Fibroblast of skin of abdomen (primary cell): ENCODE results near the gene RPUSD1.

Experiments
- DNase-seq: peaks from one replicate; pipeline ENCODE4 v3.0.0-alpha.2; 2013

RPUSD1 gene

DNA sequence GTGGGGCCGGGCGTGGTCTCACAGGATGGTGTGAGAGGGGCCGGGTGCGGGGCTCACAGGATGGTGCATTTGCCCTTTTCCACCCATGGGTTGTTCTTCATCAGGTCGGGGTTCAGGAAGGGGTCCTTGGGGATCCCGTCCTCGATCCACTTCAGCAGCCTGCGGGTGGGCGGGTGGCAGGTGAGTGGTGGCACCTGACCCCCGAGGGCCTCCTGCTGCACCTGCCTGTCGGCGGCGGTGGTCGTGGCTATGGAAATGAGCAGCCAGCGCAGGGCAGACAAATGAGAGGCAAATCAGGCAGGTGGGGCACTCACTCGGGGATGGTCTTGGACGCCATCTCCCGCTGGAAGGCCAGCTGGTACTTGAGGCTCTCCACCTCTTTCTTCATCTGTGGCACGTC, 10.5 kb upstream of the RPUSD1 start:
- DNase-seq, result no peak

DNA sequence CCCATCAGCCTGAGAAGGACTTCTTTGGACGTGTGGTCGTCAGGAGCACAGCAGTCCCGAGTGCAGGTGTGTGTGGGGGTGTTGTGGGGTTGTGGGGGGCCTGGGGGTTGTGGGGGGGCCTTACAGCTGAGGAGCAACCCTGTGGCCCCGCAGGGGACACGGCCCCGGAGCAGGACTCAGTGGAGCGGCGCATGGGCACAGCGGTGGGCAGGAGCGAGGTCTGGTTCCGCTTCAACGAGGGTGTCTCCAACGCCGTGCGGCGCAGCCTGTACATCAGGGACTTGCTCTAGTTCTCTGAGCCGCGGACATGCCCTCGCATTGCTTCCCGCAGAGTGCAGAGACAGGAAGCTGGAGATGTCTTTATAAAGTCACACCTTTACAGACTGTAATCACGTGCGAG, 9.5 kb upstream of the RPUSD1 start:
- no peak for DNase-seq

DNA sequence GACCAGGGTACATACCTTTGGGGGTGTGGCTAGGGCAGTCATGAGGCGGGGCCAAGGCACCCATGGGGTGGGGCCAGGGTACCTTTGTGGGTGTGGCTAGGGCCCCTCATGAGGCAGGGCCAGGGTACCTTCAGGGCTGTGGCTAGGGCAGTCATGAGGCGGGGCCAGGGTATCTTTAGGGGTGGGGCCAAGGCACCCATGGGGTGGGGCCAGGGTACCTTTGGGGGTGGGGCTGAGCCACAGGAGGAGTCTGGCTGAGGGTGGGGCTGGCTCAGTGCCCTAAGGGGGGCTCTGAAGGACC, 8.9 kb upstream of the RPUSD1 start:
- no peak for DNase-seq

DNA sequence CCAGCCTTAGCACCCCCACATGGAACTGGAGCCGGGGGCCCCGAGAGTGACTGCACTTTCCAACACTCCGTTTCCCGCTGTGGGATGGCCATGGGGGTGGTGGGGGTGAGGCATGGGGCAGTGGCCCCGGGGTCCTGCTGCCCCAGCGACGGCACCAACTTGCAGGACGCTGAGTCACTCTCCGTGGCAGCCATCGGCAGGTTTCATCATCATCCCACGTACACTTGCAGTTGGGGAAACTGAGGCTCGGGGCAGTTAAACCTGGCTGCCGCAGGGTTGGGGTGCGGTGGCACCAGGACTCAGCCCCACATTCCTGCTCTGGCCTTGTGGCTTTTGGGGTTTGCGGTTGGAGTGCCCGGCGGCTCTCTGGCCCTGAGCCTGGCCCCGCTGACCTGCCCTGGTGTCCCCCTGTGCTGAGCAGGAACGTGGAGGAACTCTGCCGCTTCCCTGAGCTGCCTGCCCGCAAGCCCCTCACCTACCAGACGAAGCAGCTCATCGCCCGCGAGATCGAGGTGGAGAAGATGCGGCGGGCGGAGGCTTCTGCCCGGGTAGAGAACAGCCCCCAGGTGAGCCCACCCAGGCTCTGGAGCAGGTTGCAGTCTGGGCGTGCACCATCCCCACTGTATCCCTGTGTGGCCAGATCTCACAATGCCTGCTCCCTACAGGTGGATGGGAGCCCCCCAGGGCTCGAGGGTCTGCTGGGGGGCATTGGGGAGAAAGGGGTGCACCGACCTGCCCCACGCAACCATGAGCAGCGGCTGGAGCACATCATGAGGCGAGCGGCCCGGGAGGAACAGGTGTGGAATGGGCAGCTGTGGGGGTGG, 8.3 kb upstream of the RPUSD1 start:
- DNase-seq, result no peak

DNA sequence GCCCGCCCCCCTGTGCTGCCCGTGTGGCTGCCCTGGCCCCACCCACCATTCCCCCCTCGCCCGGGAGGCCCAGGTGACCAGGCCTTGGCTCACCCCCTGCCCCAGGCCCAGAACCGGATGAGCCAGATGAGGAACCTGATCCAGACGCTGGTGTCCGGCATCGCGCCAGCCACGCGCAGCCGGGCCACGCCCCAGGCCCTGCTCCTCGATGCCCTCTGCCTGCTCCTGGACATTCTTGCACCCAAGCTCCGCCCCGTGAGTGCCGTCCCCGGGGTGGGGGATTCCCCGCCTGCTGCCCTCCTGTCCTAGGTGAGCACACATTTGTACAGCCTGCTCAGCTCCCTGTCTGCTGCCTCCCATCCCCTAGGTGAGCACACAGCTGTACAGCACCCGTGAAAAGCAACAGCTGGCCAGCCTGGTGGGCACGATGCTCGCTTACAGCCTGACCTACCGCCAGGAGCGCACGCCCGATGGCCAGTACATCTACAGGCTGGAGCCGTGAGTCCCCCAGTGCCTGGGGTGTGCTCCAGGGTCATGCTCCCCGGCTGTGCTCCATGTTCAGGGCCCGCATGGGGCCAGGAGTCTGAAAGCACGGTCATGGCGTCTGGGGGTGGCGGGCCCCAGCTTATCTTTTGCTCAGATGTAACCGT, 7.5 kb upstream of the RPUSD1 start:
- DNase-seq, result no peak

DNA sequence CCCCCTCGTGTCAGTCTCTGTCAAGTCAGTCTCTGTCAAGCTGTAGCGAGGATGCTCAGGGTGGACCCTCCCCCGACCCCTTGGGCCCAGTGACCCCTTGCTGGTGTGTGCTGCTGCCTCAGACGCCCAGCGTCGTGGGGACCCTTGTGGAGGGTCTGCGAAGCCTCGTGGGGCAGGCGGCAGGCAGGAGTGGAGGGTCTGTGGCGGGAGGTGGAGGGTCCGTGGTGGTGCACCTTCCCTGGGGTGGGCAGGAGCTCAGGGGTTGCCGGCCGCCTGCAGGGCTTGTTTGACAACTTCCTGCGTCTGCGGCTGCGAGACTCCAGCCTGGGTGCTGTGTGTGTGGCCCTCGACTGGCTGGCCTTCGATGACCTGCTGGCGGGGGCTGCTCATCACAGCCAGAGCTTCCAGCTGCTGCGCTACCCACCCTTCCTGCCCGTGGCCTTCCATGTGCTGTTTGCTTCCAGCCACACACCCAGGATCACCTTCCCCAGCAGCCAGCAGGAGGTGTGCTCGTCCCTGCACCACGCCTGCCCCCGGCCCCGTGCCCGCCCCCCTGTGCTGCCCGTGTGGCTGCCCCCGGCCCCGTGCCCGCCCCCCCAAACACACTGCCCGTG, 6.8 kb upstream of the RPUSD1 start:
- no peak for DNase-seq

DNA sequence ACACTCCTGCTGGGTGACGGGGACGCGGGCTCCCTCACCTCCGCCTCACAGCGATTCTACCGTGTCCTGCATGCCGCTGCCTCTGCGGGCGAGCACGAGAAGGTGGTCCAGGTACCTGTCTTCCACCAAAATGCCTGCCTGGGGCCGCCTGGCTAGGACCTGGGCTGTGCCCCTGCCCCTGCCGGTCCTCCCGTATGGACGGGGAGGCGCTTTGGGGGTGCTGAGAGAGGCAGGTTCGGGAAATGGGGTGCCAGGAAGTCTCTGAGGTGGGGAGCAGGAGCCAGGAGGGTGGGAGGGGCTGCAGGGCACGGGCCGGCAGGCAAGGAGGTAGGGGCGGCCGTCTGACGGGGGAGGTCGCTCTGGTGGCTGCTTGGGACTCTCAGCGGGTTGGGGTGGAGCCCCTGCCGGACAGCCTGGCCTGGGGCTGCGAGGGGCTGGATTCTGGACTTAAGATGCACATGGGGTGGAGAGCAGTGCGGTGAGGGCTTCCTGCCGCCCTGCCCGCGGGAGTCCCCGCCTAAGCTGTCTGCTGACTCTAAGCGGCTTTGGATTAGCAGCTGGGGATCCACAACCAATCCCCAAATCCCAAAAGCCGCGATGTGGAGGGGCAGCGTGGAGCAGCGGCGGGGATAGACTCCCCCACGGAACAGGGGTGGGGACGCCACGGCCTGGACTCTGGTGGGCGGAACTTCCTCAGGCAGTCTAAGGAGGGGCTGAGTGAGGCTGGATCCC, 6.1 kb upstream of the RPUSD1 start:
- DNase-seq, result no peak

- DNase-seq, result no peak
These were observed 5.2 kb upstream of the RPUSD1 start for GRCh38 chr16:793414-793813.

GRCh38 chr16:792221-792995, 4.2 kb upstream of the RPUSD1 start:
- DNase-seq, result no peak

GRCh38 chr16:791131-791530, 3.0 kb upstream of the RPUSD1 start:
- DNase-seq, result no peak

DNA sequence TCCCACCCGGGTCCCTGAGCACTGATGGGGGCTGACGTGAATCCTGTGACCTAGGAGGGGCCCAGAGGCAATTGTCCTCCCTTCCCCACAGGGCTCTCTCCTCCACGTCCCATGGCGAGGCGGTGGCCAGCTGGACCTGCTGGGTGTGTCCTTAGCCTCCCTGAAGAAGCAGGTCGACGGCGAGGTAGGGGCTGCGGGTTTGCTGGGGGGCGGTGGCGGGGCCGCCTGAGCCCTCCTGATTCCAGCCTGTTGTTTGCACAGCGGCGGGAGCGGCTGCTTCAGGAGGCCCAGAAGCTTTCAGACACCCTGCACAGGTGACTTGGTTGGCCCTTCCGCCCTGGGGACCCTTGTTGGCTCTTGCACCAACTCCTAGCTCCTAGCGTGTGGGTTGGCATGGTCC, 1.9 kb upstream of the RPUSD1 start:
- DNase-seq, result no peak

- no peak for DNase-seq
These were observed 1.1 kb upstream of the RPUSD1 start for GRCh38 chr16:789191-789850.

DNA sequence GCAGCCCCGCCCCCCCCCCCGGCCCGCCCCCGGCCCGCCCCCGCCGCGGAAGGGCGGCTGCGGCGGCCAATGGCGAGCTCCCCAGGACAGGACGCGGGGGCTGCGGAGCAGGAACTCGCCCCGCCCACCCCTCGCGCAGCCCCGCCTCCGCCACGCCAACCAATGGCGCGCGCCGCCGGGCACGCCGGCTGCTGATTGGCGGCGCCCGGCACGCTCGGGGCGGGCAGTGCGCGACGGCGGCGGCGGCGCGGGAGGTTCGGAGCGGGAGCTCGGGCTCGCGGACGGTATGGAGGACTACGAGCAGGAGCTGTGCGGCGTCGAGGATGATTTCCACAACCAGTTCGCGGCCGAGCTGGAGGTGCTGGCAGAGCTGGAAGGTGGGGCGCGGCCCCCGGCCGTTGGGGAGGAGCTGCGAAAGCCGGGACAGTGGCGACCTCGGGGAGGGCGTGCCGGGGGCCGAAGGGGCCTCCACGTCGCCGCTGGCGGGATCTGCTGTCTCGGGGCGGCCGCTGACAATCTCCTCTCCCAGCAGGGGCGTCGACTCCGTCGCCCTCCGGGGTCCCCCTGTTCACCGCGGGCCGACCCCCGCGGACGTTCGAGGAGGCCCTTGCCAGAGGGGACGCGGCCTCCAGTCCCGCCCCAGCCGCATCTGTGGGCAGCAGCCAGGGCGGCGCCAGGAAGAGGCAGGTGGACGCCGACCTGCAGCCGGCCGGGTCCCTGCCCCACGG, 382 bp upstream of the RPUSD1 start, which contains the start of gene CHTF18:
Gene CHTF18, plus strand, starts transcription at position 222 of the 728 bp plus-strand sequence. Its CDS starts 65 bp downstream, at position 287.
- DNase-seq, result peak; percentile 92

- no peak for DNase-seq
These were observed 737 bp downstream of the RPUSD1 start for GRCh38 chr16:787321-787966.

DNA sequence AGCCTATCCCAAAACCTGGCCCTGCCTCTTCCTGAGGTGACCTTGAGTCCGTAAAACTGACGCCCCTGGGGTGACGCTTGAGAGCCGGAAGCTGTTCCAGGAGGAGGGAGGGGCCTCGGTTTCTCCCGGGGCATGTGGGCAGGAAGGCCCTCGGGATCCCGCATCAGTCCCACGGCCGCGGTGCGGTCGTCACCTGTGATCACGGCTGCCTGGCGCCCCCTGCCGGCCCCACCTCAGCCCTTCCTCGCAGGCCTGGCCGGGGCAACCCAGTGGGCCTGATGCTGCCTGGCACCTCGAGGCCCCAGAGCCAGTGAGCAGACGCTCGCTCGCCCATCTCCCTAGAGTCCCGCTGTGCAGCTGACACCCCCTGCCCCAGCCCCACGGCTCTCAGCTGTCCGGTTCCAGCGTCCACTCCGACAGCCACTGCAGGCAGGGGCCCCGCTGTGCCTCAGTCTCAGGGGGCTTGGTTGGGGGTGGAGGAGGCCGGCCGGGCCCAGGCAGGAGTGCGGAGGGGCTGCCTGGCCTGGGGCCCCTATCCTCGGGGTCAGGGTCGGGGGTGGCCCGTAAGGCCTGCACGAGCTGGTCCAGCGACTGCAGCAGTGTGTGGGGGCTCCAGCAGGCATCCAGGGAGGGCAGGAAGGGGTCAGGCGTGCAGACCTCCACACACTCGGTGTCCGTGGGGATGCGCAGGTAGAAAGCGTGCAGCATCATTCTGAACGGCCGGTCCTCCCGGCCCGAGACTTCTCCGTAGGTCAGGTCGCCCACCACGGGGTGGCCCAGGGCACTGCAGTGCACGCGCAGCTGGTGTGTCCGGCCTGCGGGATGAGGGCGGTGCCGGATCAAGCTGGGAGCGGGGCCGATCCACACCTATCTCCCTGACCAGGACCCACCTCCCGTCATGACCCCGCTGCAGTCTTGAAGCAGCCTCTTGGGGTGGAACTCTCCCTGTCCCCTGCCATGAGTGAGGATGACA, 2.3 kb downstream of the RPUSD1 start:
- DNase-seq, result peak; percentile 23

GRCh38 chr16:784431-784830, 3.8 kb downstream of the RPUSD1 start:
- no peak for DNase-seq

GRCh38 chr16:783404-784161, 4.6 kb downstream of the RPUSD1 start:
- no peak for DNase-seq

GRCh38 chr16:782766-783403, 5.3 kb downstream of the RPUSD1 start:
- DNase-seq, result no peak
